Keratinocyte (primary cell): ENCODE measurements around the gene FNDC3B. TPM values are rescaled to one million over a fixed set of nuclear protein-coding genes. Genes with fewer than 3 reads are reported as not detected.

Experiments used
- DNase-seq: peaks from one replicate; pipeline ENCODE4 v3.0.0-alpha.2; 2011; ENCODE audit warnings: low read depth, missing footprints, low spot score
- FAIRE-seq: peaks from 2 replicates; lab custom pipeline; 2011; peaks lifted over from hg19 to GRCh38; lab: Jason Lieb, UNC
- H2AFZ ChIP-seq: 2 replicates; pipeline ENCODE4 v1.6.0; 2012; ENCODE audit warnings: low read length, control low read depth, inconsistent platforms; ENCODE audit not compliant: control insufficient read depth
- H3K27ac ChIP-seq: 2 replicates; pipeline ENCODE4 v1.5.1; 2011; ENCODE audit warnings: low read length; ENCODE audit not compliant: control insufficient read depth, insufficient read depth
- H3K27me3 ChIP-seq: 3 replicates; pipeline ENCODE4 v1.6.0; 2011; ENCODE audit warnings: low read length; ENCODE audit not compliant: control insufficient read depth, insufficient read depth; ENCODE audit errors: extremely low read depth
- H3K36me3 ChIP-seq, 2 experiments: 2 replicates in 1 of 2; 3 replicates in 1 of 2; pipeline ENCODE4 v1.5.1; 2011; ENCODE audit warnings: low read length in 2 of 2, mild to moderate bottlenecking in 1 of 2; ENCODE audit not compliant: control insufficient read depth in 2 of 2, insufficient read depth in 2 of 2; ENCODE audit errors: extremely low read depth in 1 of 2
- H3K4me1 ChIP-seq: 3 replicates; pipeline ENCODE4 v1.5.1; 2011; ENCODE audit warnings: low read length; ENCODE audit not compliant: control insufficient read depth, insufficient read depth; ENCODE audit errors: extremely low read depth
- H3K4me2 ChIP-seq: 3 replicates; pipeline ENCODE4 v1.6.0; 2011; ENCODE audit warnings: low read depth, low read length; ENCODE audit not compliant: control insufficient read depth, insufficient read depth; ENCODE audit errors: extremely low read depth
- H3K4me3 ChIP-seq, 3 experiments: fragments of 200-600 bp in 1 of 3; sonication (generic) in 1 of 3; 2 replicates in 2 of 3; 3 replicates in 1 of 3; pipeline ENCODE4 v1.5.1; 2011 to 2016; ENCODE audit warnings: low read length in 3 of 3, mild to moderate bottlenecking in 3 of 3, control low read depth in 2 of 3, inconsistent platforms in 1 of 3, low read depth in 1 of 3, mixed read lengths in 1 of 3, mixed run types in 1 of 3, moderate library complexity in 1 of 3; ENCODE audit not compliant: control insufficient read depth in 2 of 3, insufficient read depth in 2 of 3; ENCODE audit errors: extremely low read depth in 1 of 3
- H3K79me2 ChIP-seq: 2 replicates; pipeline ENCODE4 v1.6.0; 2012; ENCODE audit warnings: low read length; ENCODE audit not compliant: control insufficient read depth, insufficient read depth
- H3K9ac ChIP-seq: 3 replicates; pipeline ENCODE4 v1.6.0; 2011; ENCODE audit warnings: low read length; ENCODE audit not compliant: control insufficient read depth, insufficient read depth; ENCODE audit errors: extremely low read depth
- H3K9me1 ChIP-seq: 3 replicates; pipeline ENCODE4 v1.6.0; 2011; ENCODE audit warnings: low read length; ENCODE audit not compliant: control insufficient read depth, insufficient read depth; ENCODE audit errors: extremely low read depth
- H3K9me3 ChIP-seq: 2 replicates; pipeline ENCODE4 v1.5.1; 2012; ENCODE audit warnings: low read depth, low read length; ENCODE audit not compliant: control insufficient read depth
- H4K20me1 ChIP-seq: 3 replicates; pipeline ENCODE4 v1.6.0; 2011; ENCODE audit warnings: low read length; ENCODE audit not compliant: control insufficient read depth, insufficient read depth; ENCODE audit errors: extremely low read depth
- CTCF ChIP-seq, 3 experiments: IDR thresholded peaks in 1 of 3; conservative IDR thresholded peaks in 1 of 3; optimal IDR thresholded peaks in 1 of 3; 2 replicates in 2 of 3; 3 replicates in 1 of 3; pipeline versions ENCODE3 to v1.5.1; 2011; ENCODE audit warnings: low read length in 3 of 3, mild to moderate bottlenecking in 3 of 3, moderate library complexity in 2 of 3, control low read depth in 1 of 3, inconsistent platforms in 1 of 3; ENCODE audit not compliant: insufficient read depth in 2 of 3; ENCODE audit errors: extremely low read depth in 1 of 3
- EZH2 ChIP-seq: IDR thresholded peaks from one replicate; pipeline ENCODE4 v1.6.1; 2012; ENCODE audit warnings: inconsistent platforms, mild to moderate bottlenecking, low read length, moderate library complexity
- dilution Hi-C: fragments of 300-500 bp; cut with MboI; formaldehyde crosslinking; loops from one replicate; pipeline ENCODE4 v1.7.0; 2020; ENCODE audit warnings: low sequenced_read_pairs; ENCODE audit not compliant: extremely low pct_ligation_motif_present
- polyA plus RNA-seq, 5 experiments: library from polyadenylated mRNA; depleted of rRNA in 3 of 5; stranded (reverse) in 3 of 5; stranded (forward) in 1 of 5; unstranded in 1 of 5; fragments of >200 nt; gene quantifications; 1 replicate in 1 of 5; 2 replicates in 3 of 5; 3 replicates in 1 of 5; pipeline versions ENCODE4 v1.2.1 to v1.2.3, GENCODE V29; 2011 to 2012; ENCODE audit warnings: missing spikeins in 2 of 5, low read depth in 1 of 5, low replicate concordance in 1 of 5

Gene FNDC3B
- polyA plus RNA-seq, 1 donor (not counting 4 experiments of a cell fraction or from before 2014, with no cell fraction given): 31.4 TPM

DNA sequence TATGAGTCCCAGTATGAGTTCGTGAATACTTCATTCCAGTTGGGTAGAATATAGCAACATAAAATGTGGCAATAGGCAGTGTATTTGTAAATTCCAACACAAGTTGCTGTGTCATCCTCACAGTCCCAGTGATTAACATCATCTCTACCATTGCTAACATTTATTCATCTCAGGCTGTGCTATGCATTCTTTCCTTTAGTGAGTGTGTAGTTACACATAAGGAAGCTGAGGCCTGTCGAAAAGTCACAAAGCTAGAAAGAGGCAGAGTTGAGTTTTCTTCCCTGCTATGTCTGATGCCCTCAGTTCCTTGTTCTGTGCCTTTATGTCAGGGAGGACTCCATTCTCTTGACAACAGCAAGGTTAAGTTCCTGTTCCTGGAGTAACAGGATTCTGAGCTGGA lies 96.4 kb downstream of the FNDC3B start:
- Histone ChIP-seq H3K9ac (no peak overlapping the region), H3K27ac (peak overlapping the region; percentile 21), H3K4me2 (no peak overlapping the region), H3K27me3 (no peaks in the 10 kb centered on the region), H3K36me3 (peaks cover 0 to 7% of the 10 kb centered on the region in 2 experiments), H3K9me1 (peaks cover 9% of the 10 kb centered on the region), H3K79me2 (peaks cover 58% of the 10 kb centered on the region), H2AFZ (no peak overlapping the region), H3K9me3 (no peaks in the 10 kb centered on the region), H3K4me1 (peaks cover 53% of the 10 kb centered on the region), H3K4me3 (no peak overlapping the region), H4K20me1 (peaks cover 4% of the 10 kb centered on the region)
- no peak for FAIRE-seq
- TF ChIP-seq CTCF (optimal IDR thresholded peaks at IDR 0.05 in 1 of 3, IDR thresholded peaks at IDR 0.05 in 1 of 3, conservative IDR thresholded peaks at IDR 0.05 in 1 of 3; ENCODE audit: extremely low read depth in 1 of 3, insufficient read depth in 2 of 3, low read length in 3 of 3): no peak
- TF ChIP-seq EZH2: no peak
- no peak for DNase-seq
- dilution Hi-C loops: no loop called here

DNA sequence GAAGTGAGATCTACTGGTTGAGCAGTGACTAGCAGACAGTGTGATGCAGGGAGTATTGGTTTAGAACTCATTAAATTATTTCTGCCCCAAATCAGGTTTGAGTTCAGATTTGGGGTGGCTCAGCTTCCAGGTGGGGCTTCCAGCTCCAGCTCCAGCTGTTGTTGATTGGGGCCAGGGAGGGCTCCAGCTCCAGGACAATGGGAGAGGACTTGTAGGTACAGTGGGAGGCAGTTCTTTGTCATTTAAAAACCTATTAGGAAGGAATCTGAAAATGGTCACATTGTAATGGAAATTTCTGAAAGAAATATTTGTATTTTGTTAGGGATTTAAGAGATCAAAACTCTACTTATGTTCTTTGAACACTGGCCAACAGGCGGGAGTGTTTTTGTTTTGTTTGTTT lies 97.0 kb downstream of the FNDC3B start:
- H3K4me2 ChIP-seq: no peak overlapping the region
- DNase-seq (no peak), FAIRE-seq (no peak)
- TF ChIP-seq EZH2 (no peak), CTCF (optimal IDR thresholded peaks at IDR 0.05 in 1 of 3, IDR thresholded peaks at IDR 0.05 in 1 of 3, conservative IDR thresholded peaks at IDR 0.05 in 1 of 3; ENCODE audit: extremely low read depth in 1 of 3, insufficient read depth in 2 of 3, low read length in 3 of 3) (no peak)
- no peaks in the 10 kb centered on the region for H3K9me3 ChIP-seq
- H2AFZ ChIP-seq: no peak overlapping the region
- H3K79me2 ChIP-seq: peaks cover 61% of the 10 kb centered on the region
- H3K36me3 ChIP-seq: peaks cover 0 to 7% of the 10 kb centered on the region in 2 experiments
- no peak overlapping the region for H3K4me3 ChIP-seq
- H3K27me3 ChIP-seq: no peaks in the 10 kb centered on the region
- peaks cover 9% of the 10 kb centered on the region for H3K9me1 ChIP-seq
- dilution Hi-C loops: no loop called here
- peaks cover 4% of the 10 kb centered on the region for H4K20me1 ChIP-seq
- peak overlapping the region; percentile 16 for H3K27ac ChIP-seq
- peaks cover 58% of the 10 kb centered on the region for H3K4me1 ChIP-seq
- H3K9ac ChIP-seq: no peak overlapping the region
